HG03039 (cell line): Measurements from ENCODE around the gene RALGPS2.

Experiments used
- ATAC-seq: cut with Tn5 transposase; IDR thresholded peaks from one replicate; pipeline ENCODE4 v1.9.1; 2021; ENCODE audit warnings: mild to moderate bottlenecking, moderate library complexity; ENCODE audit not compliant: unreplicated experiment

The RALGPS2 gene

GRCh38 chr1:178857126-178857525, 132.1 kb downstream of the RALGPS2 start:
- no peak for ATAC-seq

GRCh38 chr1:178862416-178862815, 137.4 kb downstream of the RALGPS2 start:
- no peak for ATAC-seq

- no peak for ATAC-seq
Measured at GRCh38 chr1:178862864-178863263, 137.8 kb downstream of the RALGPS2 start.

- no peak for ATAC-seq
Measured at GRCh38 chr1:178864326-178864725, 139.3 kb downstream of the RALGPS2 start.

- ATAC-seq, result no peak
Measured at GRCh38 chr1:178867670-178868069, 142.6 kb downstream of the RALGPS2 start.

- no peak for ATAC-seq
Measured at GRCh38 chr1:178868706-178869105, 143.7 kb downstream of the RALGPS2 start.

- ATAC-seq, result no peak
Measured at GRCh38 chr1:178869119-178869697, 144.2 kb downstream of the RALGPS2 start.

GRCh38 chr1:178870221-178870620, 145.2 kb downstream of the RALGPS2 start:
- ATAC-seq, result no peak

GRCh38 chr1:178870944-178871343, 145.9 kb downstream of the RALGPS2 start, which contains the start of gene ANGPTL1:
ANGPTL1 (minus strand) TSS chr1:178871077; CDS start chr1:178865776, 5,301 bp downstream.
- ATAC-seq, result no peak

- ATAC-seq, result no peak
Measured at GRCh38 chr1:178871551-178872320, 146.7 kb downstream of the RALGPS2 start.

GRCh38 chr1:178874966-178875365, 149.9 kb downstream of the RALGPS2 start:
- no peak for ATAC-seq

GRCh38 chr1:178875936-178876335, 150.9 kb downstream of the RALGPS2 start:
- ATAC-seq, result no peak

- ATAC-seq, result no peak
Measured at GRCh38 chr1:178877896-178878295, 152.9 kb downstream of the RALGPS2 start.

GRCh38 chr1:178881950-178882349, 156.9 kb downstream of the RALGPS2 start:
- ATAC-seq, result no peak

GRCh38 chr1:178885869-178886268, 160.8 kb downstream of the RALGPS2 start:
- no peak for ATAC-seq

- ATAC-seq, result no peak
Measured at GRCh38 chr1:178886551-178886950, 161.5 kb downstream of the RALGPS2 start.

- no peak for ATAC-seq
Measured at GRCh38 chr1:178895928-178896327, 170.9 kb downstream of the RALGPS2 start.

- no peak for ATAC-seq
Measured at GRCh38 chr1:178898401-178898800, 173.4 kb downstream of the RALGPS2 start.

- ATAC-seq, result no peak
Measured at GRCh38 chr1:178899402-178899801, 174.4 kb downstream of the RALGPS2 start.

- ATAC-seq, result no peak
Measured at GRCh38 chr1:178901482-178902125, 176.6 kb downstream of the RALGPS2 start.

GRCh38 chr1:178908358-178908757, 183.3 kb downstream of the RALGPS2 start:
- no peak for ATAC-seq

- ATAC-seq, result no peak
Measured at GRCh38 chr1:178910023-178910422, 185.0 kb downstream of the RALGPS2 start.
